PFSK-1 (cell line): Measurements from ENCODE around the gene KCNC3.

ENCODE experiments used
- FOXP2 ChIP-seq: optimal IDR thresholded peaks from 2 replicates; pipeline ENCODE3; 2011; ENCODE audit warnings: borderline replicate concordance, control low read depth, inconsistent platforms; ENCODE audit not compliant: insufficient read depth; ENCODE audit errors: extremely low read length, extremely low read depth
- POLR2AphosphoS5 ChIP-seq: IDR thresholded peaks from 2 replicates; pipeline ENCODE4 v1.6.1; 2012; ENCODE audit warnings: low read depth, mild to moderate bottlenecking, control low read depth, low read length, moderate library complexity
- SIN3A ChIP-seq: IDR thresholded peaks from 2 replicates; pipeline ENCODE4 v1.6.1; 2012; ENCODE audit warnings: mild to moderate bottlenecking, low read length, moderate library complexity, borderline replicate concordance; ENCODE audit not compliant: insufficient read depth
- TAF1 ChIP-seq: IDR thresholded peaks from 2 replicates; pipeline ENCODE4 v1.6.1; 2012; ENCODE audit warnings: low read length, control low read depth, borderline replicate concordance; ENCODE audit not compliant: insufficient read depth
- TF ChIP-seq, protein P1 (sequence below), 2 experiments: IDR thresholded peaks; 2 replicates each; pipeline versions ENCODE4 v1.6.1 to v1.8.0; 2011 to 2012; ENCODE audit warnings: low read depth in 2 of 2, low read length in 2 of 2, control low read depth in 1 of 2, inconsistent platforms in 1 of 2, mild to moderate bottlenecking in 1 of 2, moderate library complexity in 1 of 2; ENCODE audit not compliant: insufficient read depth in 1 of 2

DNA sequence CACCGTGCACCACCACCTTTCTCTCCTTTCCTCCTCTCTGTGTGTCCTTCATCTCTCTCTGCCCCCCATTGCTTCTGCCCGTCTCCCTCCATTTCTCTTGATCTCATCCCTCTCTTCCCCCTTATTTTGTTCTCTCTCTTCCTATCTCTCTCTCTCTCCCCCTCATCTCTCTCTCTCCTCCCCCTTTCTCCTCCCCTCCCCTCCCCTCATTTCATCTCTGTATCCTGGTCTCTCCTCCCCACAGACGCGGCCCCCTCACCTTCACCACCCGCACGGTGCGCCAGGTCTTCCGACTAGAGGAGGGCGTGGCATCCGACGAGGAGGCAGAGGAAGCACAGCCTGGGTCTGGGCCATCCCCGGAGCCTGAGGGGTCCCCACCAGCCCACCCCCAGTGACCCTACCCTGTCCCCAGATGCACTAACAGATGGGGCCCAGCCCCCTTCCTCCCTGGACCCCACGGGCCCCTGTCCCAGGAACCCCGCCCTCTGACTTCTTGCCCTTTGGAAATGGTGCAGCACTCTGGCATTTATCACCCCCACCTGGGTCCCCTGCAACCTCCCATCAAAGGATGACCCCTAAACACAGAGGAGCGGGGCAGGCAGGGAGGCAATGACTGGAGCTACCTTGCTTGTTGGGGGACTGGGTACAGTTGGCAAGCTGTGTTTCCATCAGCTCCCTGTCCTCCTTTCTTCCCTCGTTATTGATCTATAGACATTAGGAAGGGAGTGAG is 19.6 kb downstream of the KCNC3 start:
- TF ChIP-seq, protein P1, sequence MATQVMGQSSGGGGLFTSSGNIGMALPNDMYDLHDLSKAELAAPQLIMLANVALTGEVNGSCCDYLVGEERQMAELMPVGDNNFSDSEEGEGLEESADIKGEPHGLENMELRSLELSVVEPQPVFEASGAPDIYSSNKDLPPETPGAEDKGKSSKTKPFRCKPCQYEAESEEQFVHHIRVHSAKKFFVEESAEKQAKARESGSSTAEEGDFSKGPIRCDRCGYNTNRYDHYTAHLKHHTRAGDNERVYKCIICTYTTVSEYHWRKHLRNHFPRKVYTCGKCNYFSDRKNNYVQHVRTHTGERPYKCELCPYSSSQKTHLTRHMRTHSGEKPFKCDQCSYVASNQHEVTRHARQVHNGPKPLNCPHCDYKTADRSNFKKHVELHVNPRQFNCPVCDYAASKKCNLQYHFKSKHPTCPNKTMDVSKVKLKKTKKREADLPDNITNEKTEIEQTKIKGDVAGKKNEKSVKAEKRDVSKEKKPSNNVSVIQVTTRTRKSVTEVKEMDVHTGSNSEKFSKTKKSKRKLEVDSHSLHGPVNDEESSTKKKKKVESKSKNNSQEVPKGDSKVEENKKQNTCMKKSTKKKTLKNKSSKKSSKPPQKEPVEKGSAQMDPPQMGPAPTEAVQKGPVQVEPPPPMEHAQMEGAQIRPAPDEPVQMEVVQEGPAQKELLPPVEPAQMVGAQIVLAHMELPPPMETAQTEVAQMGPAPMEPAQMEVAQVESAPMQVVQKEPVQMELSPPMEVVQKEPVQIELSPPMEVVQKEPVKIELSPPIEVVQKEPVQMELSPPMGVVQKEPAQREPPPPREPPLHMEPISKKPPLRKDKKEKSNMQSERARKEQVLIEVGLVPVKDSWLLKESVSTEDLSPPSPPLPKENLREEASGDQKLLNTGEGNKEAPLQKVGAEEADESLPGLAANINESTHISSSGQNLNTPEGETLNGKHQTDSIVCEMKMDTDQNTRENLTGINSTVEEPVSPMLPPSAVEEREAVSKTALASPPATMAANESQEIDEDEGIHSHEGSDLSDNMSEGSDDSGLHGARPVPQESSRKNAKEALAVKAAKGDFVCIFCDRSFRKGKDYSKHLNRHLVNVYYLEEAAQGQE (IDR thresholded peaks at IDR 0.05; ENCODE audit: insufficient read depth in 1 of 2, low read depth in 2 of 2, low read length in 2 of 2): no peak
- TF ChIP-seq TAF1 (no peak), POLR2AphosphoS5 (no peak), SIN3A (no peak), FOXP2 (no peak)
